Amniotic stem cell (primary cell): ENCODE measurements around the gene ACOT13.
"Not testable (repeated sequence)": the region's sequence is repeated elsewhere in the genome, so short reads cannot be mapped to it uniquely, and the experiment has no call there.

Source experiments
- DNase-seq: peaks from one replicate; lab custom pipeline; 2025; lab: John Stamatoyannopoulos, UW

ACOT13 gene

DNA sequence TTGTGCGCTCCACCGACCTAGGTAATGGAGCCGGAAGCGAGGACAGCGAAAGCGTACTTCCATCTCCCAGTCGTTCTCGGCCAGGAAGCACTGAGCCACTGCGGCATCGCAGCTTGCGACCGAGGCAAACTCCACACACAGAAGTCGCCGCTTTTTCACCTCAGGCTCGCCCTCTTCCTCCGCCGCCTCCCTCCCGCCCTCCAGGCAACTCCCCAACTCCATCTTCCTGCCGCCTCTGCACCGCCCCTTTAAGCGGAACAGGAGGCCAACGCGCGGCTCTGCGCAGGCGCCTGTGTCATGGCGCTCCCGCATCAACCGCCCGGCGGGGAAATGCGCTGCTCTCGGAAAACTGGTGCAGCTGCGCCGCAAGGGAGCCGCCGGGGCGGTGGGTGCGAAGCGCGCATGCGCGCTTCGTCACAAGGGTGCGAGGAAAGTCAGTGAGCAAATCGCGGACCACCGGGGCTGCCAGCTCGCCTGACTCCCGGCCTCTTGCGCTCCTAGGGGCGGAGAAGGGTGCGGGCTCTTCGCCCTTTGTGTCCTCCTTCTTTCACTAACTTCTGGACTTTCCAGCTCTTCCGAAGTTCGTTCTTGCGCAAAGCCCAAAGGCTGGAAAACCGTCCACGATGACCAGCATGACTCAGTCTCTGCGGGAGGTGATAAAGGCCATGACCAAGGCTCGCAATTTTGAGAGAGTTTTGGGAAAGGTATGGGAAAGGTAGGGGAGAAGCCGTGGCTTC is at the start of gene ACOT13, which contains the start of gene TDP2:
TSS of gene ACOT13 (plus strand) at position 437 of the 737 bp plus-strand sequence. CDS start at position 624, 187 bp downstream.
TSS of gene TDP2 (minus strand) at position 259 of the 737 bp plus-strand sequence. CDS start at position 222, 37 bp downstream.
- DNase-seq: peak; percentile 94

DNA sequence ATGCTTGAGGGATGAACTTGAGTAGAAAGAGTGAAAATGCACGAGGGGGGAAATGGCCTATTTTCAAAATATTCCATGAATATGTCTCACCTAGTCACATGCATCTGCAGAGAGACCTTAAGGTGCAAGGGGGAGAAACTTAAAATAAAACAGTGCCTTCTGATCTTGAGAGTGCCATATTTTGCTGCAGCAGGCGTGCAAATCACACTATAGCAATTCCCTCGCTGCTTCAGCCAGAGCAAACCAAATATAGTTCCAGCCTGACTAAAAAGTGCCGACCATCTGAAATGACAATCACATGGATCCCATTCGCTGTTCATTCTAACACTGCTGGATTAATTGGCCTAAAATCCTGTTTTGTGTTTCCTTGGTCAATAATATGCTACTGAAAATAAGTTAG is 47.2 kb upstream of the ACOT13 start:
- DNase-seq: no peak

DNA sequence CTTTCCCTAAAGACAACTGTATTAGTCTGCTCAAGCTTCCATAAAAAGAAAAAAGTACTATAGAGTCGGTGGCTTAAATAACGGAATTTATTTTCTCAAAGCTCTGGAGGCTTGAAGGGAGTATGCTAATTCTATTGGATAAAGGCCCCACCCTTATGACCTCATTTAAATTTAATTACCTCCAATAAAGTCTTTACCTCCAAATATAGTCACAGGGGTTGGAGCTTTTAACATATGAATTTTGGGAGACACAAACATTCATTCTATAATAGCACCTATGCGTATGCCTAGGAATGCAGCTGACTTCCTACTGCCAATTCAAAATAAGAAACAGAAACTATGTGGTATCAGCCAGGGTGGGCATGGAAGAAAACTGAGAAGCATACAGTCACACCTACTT is 46.2 kb upstream of the ACOT13 start:
- no peak for DNase-seq

DNA sequence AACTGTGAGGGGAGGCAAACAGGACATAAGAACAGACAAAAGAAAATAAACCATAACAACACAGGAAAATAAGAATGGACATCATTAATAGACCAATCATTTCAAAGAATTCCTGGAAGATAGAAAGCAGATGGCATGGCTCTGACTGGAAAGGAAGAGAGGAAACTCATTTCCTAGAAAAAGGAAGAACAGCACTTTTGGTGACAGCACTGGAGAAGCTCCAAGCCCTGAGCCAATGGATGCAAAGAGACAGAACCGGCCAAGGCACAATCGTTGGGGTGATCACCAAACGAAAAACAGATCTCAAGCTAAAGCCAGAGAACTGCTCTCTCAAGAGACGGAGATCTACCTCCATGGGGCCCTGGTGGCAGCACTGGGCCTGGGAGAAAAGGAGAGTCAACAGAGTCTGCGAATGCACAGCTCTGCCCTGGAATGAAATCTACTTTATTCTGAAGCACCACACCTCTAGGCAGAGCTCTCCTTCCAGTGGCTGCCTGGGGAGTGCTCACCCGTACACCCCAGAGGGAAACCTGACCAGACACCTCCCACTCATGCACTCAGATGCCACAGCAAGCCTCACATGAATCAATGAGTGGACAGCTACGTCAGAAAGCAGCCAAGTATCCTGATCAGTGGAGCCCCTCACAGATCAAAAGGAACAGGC is 45.1 kb upstream of the ACOT13 start:
- no peak for DNase-seq

DNA sequence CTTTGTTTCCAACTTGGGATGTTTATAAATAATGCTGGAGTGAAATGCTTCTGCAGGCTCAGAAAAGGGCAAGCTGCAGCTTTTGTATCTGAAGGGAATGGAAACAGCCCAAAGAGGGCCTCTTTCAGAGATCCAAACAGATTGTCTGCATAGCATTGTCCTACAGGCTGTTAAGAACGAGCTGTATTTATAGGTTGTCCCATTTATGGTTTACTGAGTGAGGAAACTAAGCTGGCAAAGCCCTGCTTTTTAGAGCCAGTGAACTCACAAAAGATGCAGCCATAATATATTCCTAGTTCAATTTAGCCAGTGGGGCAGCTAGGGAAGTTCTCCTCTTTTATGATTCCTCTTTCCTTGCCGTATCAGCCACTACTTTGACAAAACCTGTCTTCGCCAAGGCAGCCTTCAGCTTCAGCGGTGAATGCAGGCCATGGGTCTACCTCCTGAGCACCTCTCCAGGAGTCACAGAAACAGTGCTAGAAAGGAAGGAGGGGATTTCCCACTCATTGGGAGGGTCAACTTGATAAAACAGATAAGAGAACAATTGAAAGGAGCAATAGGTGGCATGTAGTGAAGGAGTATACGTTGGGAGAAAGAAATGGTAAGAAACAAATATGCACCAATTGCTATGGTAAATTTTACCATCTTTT is 35.9 kb upstream of the ACOT13 start:
- no peak for DNase-seq

DNA sequence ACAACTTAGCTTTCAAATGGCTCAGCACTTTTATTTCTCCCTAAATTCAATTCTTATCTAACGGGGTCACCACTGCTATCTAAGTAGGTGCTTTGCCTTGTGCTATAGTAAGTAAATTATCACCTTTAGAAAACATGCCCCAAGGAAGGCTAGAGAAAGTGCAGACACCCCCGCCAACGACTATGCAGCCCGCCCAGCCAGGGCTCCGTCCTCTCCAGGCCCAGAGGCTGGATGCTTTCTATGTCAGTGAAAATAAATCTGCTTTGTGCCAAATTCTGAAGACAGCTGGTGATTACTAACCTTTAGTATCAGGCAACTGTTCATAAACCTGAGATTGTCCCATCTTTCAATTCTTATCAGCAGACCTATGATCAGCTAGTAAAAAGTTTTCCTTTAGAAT is 35.2 kb upstream of the ACOT13 start:
- no peak for DNase-seq

DNA sequence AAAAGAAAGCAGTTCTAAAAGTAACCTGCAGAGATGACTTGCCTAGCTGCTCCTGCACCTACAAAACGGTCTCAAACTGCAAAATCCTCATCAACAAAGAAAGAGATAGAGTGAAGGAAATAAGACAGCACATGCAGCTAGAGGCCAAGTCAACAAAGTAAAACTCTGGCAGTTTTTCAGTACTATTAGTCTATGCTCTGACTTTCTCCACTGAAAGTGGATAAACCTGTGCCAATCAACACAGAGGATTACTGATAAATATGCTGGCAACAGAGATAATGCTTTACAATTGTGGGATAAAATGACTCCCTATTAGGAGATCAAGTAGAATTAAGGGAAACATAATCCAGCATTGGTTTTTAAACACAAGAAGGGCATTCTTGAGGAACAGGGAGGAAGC is 34.3 kb upstream of the ACOT13 start:
- DNase-seq: no peak

DNA sequence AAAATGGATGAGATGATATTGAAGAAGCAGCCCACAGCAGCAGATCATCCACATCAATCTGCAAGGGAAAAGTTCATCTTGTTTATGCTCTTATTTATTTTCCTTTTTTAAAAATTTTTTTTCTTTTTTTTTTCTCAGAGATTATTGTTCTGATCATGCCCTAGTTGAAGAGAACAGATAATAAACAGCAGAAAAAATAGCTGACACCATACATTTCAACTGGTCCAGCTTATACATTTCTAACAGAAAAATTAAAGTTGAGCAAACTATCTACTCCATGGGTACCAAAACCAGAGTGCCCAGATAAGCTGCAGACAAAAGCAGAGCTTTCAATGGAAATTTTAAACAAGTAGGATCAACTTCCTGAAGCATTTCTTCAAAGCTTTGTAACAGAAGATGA is 30.2 kb upstream of the ACOT13 start:
- no peak for DNase-seq

DNA sequence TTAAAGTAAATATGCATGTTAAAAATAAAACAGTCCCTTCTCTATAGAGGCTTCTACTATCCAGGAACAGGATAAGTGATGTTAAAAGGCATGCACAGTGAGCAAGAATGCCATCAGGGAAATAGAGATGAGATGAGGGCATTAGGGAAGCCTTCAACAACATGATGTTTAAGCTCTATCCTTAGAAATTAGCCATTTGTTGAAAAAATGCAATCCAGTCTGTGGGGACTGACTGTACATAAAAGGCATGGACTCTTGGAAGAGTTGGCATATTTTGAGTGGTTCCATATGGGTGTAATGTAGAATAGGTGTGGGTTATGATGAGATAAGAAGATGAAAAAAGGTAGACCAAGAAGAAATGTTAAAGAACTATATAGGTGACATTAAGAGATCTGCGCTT is 26.7 kb upstream of the ACOT13 start:
- no peak for DNase-seq

DNA sequence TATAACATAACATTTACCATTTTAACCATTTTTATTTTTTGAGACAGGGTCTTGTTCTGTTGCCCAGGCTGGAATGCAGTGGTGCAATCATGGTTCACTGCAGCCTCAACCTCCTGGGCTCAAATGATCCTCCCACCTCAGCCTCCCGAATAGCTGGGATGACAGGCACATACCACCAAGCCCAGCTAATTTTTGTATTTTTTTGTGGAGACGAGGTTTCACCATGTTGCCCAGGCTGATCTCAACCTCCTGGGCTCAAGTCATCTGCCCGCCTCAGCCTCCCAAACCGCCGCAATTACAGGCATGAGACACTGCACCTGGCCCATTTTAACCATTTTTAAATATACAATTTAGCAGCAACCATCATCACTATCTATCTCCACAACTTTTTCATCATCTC is 26.2 kb upstream of the ACOT13 start:
- DNase-seq: not testable (repeated sequence)

DNA sequence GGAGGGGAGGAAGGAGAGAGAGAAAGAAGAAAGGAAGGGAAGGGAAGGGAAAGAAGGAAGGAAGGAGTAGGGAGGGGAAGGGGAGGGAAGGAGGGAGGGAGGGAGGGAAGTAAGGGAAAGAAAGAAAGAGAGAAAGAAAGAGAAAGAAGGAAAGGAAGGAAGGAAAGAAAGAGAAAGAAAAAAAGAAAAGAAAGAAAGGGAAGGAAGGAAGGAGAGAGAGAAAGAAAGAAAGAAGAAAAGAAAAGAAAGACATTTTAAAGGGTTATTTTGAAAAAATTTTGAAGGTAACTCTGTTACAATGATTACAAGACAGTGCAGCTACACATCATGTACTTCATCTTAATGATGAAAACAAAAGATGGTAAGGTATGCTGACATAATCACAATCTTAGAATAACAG is 24.8 kb upstream of the ACOT13 start:
- no peak for DNase-seq

DNA sequence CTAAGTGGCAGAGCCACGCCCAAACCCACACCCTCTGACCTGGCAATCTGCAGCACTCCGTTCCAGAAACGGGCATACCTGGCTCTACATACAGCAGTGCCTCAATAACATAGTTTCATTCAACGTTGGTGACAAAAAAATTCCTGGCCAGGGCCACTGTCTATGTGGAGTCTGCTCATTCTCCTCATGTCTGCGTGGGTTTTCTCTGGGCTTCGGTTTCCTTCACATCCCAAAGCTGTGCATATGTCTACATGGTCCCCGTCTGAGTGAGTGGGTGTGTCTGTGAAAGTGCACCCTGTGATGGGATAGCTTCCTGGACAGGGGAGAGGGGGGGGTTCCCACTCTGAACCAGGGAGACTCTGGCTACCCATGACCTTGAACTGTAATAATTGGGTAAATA is 23.0 kb upstream of the ACOT13 start:
- DNase-seq: no peak

DNA sequence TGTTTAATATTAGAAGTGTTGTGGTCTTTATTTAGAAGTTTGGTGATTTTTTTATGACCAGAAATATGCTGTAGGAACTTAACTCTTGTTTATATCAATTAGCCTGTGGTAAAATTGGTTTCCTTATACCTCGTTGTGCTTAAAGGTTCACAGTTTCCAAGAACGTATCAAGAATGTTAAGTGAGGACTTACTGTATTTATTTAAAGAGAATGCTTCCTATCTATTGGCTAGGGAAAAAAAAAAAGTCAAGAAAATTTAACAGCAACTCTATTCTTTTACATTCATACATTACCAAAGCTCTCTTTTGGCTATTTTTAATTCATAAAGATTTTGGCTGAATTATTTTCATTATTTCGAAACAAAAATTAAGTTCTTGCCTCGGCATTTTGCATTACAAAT is 22.5 kb upstream of the ACOT13 start:
- no peak for DNase-seq

DNA sequence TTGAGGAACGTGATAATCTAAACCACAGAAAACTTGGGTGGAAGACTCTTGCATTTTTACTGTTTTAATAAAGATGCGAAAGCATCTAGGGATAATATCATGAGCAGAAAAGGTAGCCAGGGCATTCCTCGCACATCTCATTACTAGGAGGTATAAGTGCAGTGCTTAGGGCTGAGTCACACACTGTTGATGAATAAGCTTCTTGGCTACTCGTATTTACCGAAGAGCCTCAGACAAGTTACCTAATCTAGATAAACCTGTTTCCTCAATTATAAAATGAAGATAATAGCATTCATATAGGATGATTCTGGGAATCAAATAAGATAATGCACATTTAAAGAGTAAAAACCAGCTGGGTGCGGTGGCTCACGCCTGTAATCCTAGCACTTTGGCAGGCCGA is 20.1 kb upstream of the ACOT13 start:
- DNase-seq: no peak

DNA sequence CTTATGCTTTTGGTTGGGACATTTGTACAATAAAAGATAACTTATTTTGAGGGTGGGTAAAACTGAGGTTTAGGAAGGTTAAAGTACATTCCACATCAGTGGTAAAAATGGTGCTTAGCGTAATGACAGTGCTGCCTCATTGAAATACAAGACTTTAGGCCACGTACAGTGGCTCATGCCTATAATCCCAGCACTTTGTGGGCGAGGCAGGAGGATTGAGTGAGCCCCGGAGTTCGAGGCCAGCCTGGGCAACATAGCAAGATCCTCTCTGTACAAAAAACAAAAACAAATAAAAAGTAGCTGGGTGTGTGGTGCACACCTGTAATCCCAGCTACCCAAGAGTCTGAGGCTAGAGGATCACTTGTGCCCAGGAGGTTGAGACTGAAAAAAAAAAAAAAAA is 18.6 kb upstream of the ACOT13 start:
- no peak for DNase-seq

DNA sequence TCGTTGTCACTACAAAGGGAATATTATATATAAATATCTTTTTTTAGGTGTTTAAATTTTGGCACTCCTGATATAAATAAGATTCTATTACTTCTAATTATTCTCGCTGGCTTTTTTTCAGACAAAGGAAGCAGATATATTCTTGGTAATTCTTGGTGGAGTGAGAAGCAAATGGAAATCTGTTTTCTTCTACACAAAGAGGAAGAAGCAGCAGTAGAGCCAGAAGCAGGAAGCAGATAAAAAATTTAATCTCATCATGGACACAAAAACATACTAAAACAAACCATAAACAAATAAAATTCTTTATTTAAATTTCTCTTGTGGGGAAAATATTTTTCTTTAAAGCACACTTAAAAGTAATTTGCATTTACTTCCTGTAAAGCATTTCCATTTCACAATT is 17.2 kb upstream of the ACOT13 start:
- no peak for DNase-seq

DNA sequence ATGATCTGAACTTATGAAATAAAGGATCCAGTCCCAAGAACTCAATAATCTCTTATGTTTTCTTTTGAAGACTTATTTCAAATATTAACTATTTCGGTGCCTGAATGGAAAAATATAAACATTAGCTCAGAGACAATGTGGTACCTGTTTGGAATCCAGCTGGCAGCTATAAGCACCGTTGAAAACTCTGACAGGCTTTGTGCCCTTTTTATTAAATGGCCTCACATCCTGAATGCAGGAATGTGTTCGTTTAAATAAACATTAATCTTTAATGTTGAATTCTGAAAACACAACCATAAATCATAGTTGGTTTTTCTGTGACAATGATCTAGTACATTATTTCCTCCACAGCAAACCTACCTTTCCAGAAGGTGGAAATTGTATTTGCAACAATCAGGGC is 16.5 kb upstream of the ACOT13 start:
- DNase-seq: no peak

DNA sequence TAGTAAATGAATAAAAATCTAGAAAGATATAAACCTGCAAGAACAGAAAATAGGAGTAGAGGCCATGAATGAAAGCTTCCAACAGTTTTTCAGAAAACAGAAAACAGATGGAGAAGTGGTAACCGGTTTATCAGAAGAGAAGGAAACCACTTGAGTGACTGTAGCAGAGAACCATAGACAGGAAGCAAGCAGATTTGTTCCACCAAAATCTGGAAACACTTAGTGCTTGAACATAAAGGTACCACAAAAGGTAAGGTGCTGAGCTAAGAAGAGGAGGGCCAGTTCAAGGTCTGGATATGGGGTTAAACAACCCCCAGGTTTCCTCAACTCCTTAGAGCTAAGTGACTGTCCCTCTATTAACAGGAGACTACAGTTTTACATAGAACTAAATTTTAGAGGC is 11.7 kb upstream of the ACOT13 start:
- DNase-seq: no peak

DNA sequence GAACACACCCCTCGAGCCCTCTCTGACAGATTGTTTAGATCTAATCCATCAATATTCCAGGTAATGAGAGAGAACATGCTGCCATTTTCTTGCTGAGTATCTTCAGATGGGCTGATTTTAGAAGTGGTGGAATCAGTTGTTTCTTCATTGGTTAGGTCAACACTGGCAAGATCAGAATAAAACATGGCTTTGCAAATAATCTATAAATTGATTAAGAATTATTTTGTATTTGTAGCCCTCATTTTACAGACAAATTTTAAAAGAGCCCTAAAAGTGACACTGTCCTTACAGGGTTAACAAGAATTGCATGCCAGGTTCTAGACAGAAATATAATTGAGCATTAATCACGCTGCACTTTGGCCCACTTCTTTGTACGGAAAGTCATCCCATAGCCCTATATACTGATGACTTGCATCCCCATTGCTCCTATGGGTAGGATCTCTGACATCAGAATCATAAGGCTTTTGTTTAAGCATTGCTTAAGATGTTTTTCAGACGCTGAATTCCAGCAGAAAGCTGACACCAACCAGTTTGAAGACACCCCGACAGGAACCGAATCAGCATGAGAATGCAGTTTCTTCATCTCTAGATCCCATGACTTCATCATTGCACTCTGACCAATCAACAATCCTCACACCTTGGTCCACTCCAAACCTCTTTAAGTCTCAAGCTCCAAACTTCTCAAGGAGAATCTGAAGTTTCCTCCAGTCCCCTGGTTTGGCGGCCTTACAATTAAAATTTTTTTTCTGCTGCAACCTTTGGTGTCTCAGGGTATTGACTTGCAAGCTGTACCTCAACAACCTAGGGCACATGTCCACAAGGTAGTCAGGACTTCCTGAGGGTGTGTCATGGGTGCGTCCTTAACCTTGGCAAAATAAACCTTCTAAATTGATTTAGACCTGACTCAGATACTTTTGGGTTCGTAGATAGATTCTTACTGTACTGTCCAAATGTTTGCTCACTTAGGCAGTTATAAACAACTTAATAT is 8.0 kb upstream of the ACOT13 start:
- no peak for DNase-seq

DNA sequence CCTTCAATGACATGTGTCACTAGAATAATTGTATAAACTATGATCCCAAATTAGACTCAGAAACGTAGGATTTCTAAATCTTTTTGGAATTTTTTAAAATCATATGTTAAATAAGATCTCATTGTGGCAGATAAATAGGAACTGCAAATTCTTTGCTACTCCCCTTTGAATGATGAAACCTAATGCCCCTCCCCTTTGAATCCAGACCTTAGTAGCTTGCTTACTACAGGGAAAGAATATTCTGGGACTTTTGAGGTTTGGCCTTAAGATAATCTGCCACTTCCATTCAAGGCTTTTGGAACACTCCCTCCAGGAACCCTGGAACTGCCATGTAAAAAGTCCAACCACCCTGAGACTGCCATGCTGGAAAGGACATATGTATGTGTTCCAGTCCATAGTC is 7.3 kb upstream of the ACOT13 start:
- DNase-seq: no peak

DNA sequence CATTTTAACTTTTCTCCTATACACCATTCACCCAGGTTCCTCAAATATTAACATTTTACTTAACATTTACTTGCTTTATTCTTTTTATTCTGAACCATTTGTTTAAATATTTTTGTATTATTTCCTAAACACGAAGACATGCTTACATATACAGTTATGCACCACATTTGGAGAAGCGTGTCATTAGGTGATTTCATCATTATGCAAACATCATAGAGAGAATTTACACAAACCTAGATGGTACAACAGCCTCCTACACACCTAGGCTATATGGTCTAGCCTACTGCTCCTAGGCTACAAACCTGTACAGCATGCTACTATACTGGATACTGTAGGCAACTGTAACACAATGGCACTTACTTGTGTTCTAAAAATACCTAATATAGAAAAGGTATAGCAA is 6.8 kb upstream of the ACOT13 start:
- DNase-seq: no peak

DNA sequence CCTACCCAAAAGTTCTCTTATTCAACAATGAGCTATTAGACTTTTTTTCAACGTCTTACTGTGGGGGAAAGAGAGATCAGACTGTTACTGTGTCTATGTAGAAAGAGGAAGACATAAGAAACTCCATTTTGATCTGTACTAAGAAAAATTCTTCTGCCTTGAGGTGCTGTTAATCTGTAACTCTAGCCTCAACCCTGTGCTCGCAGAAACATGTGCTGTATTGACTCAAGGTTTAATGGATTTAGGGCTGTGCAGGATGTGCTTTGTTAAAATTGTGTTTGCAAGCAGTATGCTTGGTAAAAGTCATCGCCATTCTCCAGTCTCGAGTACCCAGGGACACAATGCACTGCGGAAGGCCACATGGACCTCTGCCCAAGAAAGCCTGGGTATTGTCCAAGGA is 5.1 kb upstream of the ACOT13 start:
- DNase-seq: not testable (repeated sequence)
